ENCODE data around the gene SLC24A3. TPM values are rescaled to one million over a fixed set of nuclear protein-coding genes. Genes with fewer than 3 reads are reported as not detected.

Gene SLC24A3
- polyA plus RNA-seq, 1 donor (not counting 4 experiments of a cell fraction or from before 2014, with no cell fraction given): 0.17 TPM

GRCh38 chr20:19405958-19406357 lies 193.5 kb downstream of the SLC24A3 start:
- dilution Hi-C loops (cut with MboI; ENCODE audit: extremely low pct_ligation_motif_present, low sequenced_read_pairs): no loop called here
- no peaks in the 10 kb centered on the region for H3K36me3 ChIP-seq (ENCODE audit: control insufficient read depth in 2 of 2, extremely low read depth in 1 of 2, insufficient read depth in 2 of 2, low read length in 2 of 2)
- H3K4me3 ChIP-seq (ENCODE audit: control insufficient read depth in 2 of 3, extremely low read depth in 1 of 3, insufficient read depth in 2 of 3, low read depth in 1 of 3, low read length in 3 of 3): no peak overlapping the region
- no peaks in the 10 kb centered on the region for H4K20me1 ChIP-seq (ENCODE audit: control insufficient read depth, extremely low read depth, insufficient read depth, low read length)
- H3K9me3 ChIP-seq (ENCODE audit: control insufficient read depth, low read depth, low read length): no peaks in the 10 kb centered on the region
- no peak for TF ChIP-seq CTCF (optimal IDR thresholded peaks at IDR 0.05 in 1 of 3, IDR thresholded peaks at IDR 0.05 in 1 of 3, conservative IDR thresholded peaks at IDR 0.05 in 1 of 3; ENCODE audit: extremely low read depth in 1 of 3, insufficient read depth in 2 of 3, low read length in 3 of 3)
- TF ChIP-seq EZH2 (IDR thresholded peaks at IDR 0.05; ENCODE audit: low read length): no peak
- H3K4me1 ChIP-seq (ENCODE audit: control insufficient read depth, extremely low read depth, insufficient read depth, low read length): no peaks in the 10 kb centered on the region
- no peak overlapping the region for H3K4me2 ChIP-seq (ENCODE audit: control insufficient read depth, extremely low read depth, insufficient read depth, low read depth, low read length)
- H3K27ac ChIP-seq (ENCODE audit: control insufficient read depth, insufficient read depth, low read length): no peak overlapping the region
- no peaks in the 10 kb centered on the region for H3K79me2 ChIP-seq (ENCODE audit: control insufficient read depth, insufficient read depth, low read length)
- H3K27me3 ChIP-seq (ENCODE audit: control insufficient read depth, extremely low read depth, insufficient read depth, low read length): no peaks in the 10 kb centered on the region
- FAIRE-seq (no peak), DNase-seq (ENCODE audit: low read depth, low spot score) (no peak)
- no peak overlapping the region for H3K9ac ChIP-seq (ENCODE audit: control insufficient read depth, extremely low read depth, insufficient read depth, low read length)
- H3K9me1 ChIP-seq (ENCODE audit: control insufficient read depth, extremely low read depth, insufficient read depth, low read length): no peaks in the 10 kb centered on the region
- no peak overlapping the region for H2AFZ ChIP-seq (ENCODE audit: control insufficient read depth, low read length)

GRCh38 chr20:19406381-19406780 lies 193.9 kb downstream of the SLC24A3 start:
- Histone ChIP-seq H3K27ac (ENCODE audit: control insufficient read depth, insufficient read depth, low read length) (no peak overlapping the region), H3K36me3 (ENCODE audit: control insufficient read depth in 2 of 2, extremely low read depth in 1 of 2, insufficient read depth in 2 of 2, low read length in 2 of 2) (no peaks in the 10 kb centered on the region)

More at GRCh38 chr20:19406381-19406780, 193.9 kb downstream of the SLC24A3 start:
- no peaks in the 10 kb centered on the region for H3K4me1 ChIP-seq (ENCODE audit: control insufficient read depth, extremely low read depth, insufficient read depth, low read length)
- H3K4me3 ChIP-seq (ENCODE audit: control insufficient read depth in 2 of 3, extremely low read depth in 1 of 3, insufficient read depth in 2 of 3, low read depth in 1 of 3, low read length in 3 of 3): no peak overlapping the region
- no peaks in the 10 kb centered on the region for H3K9me1 ChIP-seq (ENCODE audit: control insufficient read depth, extremely low read depth, insufficient read depth, low read length)
- FAIRE-seq: no peak
- no peak overlapping the region for H3K4me2 ChIP-seq (ENCODE audit: control insufficient read depth, extremely low read depth, insufficient read depth, low read depth, low read length)
- no peaks in the 10 kb centered on the region for H3K9me3 ChIP-seq (ENCODE audit: control insufficient read depth, low read depth, low read length)
- dilution Hi-C loops (cut with MboI; ENCODE audit: extremely low pct_ligation_motif_present, low sequenced_read_pairs): no loop called here
- no peaks in the 10 kb centered on the region for H4K20me1 ChIP-seq (ENCODE audit: control insufficient read depth, extremely low read depth, insufficient read depth, low read length)
- no peak overlapping the region for H2AFZ ChIP-seq (ENCODE audit: control insufficient read depth, low read length)
- DNase-seq (ENCODE audit: low read depth, low spot score): no peak
- H3K9ac ChIP-seq (ENCODE audit: control insufficient read depth, extremely low read depth, insufficient read depth, low read length): no peak overlapping the region
- no peaks in the 10 kb centered on the region for H3K79me2 ChIP-seq (ENCODE audit: control insufficient read depth, insufficient read depth, low read length)
- no peak for TF ChIP-seq EZH2 (IDR thresholded peaks at IDR 0.05; ENCODE audit: low read length)
- no peak for TF ChIP-seq CTCF (optimal IDR thresholded peaks at IDR 0.05 in 1 of 3, IDR thresholded peaks at IDR 0.05 in 1 of 3, conservative IDR thresholded peaks at IDR 0.05 in 1 of 3; ENCODE audit: extremely low read depth in 1 of 3, insufficient read depth in 2 of 3, low read length in 3 of 3)
- no peaks in the 10 kb centered on the region for H3K27me3 ChIP-seq (ENCODE audit: control insufficient read depth, extremely low read depth, insufficient read depth, low read length)
